H9 (cell line): Measurements from ENCODE around the gene TLR5. TPM values are rescaled to one million over a fixed set of nuclear protein-coding genes. Genes with fewer than 3 reads are reported as not detected.

Experiments used
- DNase-seq: peaks from one replicate; pipeline ENCODE4 v3.0.0-alpha.2; 2017
- H2AFZ ChIP-seq: one replicate; pipeline ENCODE4 v1.6.1; 2013; ENCODE audit warnings: mild to moderate bottlenecking, low read length, control low read depth, moderate library complexity
- H2AK5ac ChIP-seq: 2 replicates; pipeline ENCODE4 v1.6.1; 2013; ENCODE audit warnings: low read length, control low read depth, mixed read lengths; ENCODE audit not compliant: insufficient read length
- H2BK120ac ChIP-seq: one replicate; pipeline ENCODE4 v1.6.1; 2013; ENCODE audit warnings: low read depth, mild to moderate bottlenecking, low read length, control low read depth, inconsistent platforms; ENCODE audit not compliant: poor library complexity, severe bottlenecking
- H2BK12ac ChIP-seq: 2 replicates; pipeline ENCODE4 v1.6.1; 2013; ENCODE audit warnings: low read length, control low read depth, mixed read lengths, low read depth; ENCODE audit not compliant: insufficient read length
- H2BK15ac ChIP-seq: 2 replicates; pipeline ENCODE4 v1.6.1; 2013; ENCODE audit warnings: low read depth, low read length, control low read depth
- H2BK20ac ChIP-seq: one replicate; pipeline ENCODE4 v1.6.1; 2013; ENCODE audit warnings: low read depth, mild to moderate bottlenecking, low read length, control low read depth, inconsistent platforms; ENCODE audit not compliant: poor library complexity, severe bottlenecking
- H2BK5ac ChIP-seq: 2 replicates; pipeline ENCODE4 v1.6.1; 2013; ENCODE audit warnings: low read length, control low read depth, mixed read lengths; ENCODE audit not compliant: insufficient read length
- H3K14ac ChIP-seq: 2 replicates; pipeline ENCODE4 v1.6.1; 2013; ENCODE audit warnings: low read length, control low read depth; ENCODE audit not compliant: insufficient read depth
- H3K18ac ChIP-seq: 2 replicates; pipeline ENCODE4 v1.6.1; 2013; ENCODE audit warnings: low read depth, mild to moderate bottlenecking, mixed read lengths, low read length, control low read depth; ENCODE audit not compliant: insufficient read length
- H3K23ac ChIP-seq: 2 replicates; pipeline ENCODE4 v1.6.1; 2013; ENCODE audit warnings: low read length, control low read depth, mixed read lengths, low read depth; ENCODE audit not compliant: insufficient read length
- H3K23me2 ChIP-seq: 2 replicates; pipeline ENCODE4 v1.6.1; 2013; ENCODE audit warnings: low read depth, mild to moderate bottlenecking, mixed read lengths, low read length, control low read depth; ENCODE audit not compliant: insufficient read length, poor library complexity, severe bottlenecking
- H3K27ac ChIP-seq: 2 replicates; pipeline ENCODE4 v1.5.1; 2013; ENCODE audit warnings: low read length, control low read depth, mixed read lengths, low read depth; ENCODE audit not compliant: insufficient read length
- H3K27me3 ChIP-seq: 2 replicates; pipeline ENCODE4 v1.6.1; 2013; ENCODE audit warnings: low read length, control low read depth, inconsistent platforms; ENCODE audit not compliant: insufficient read depth
- H3K4ac ChIP-seq: 2 replicates; pipeline ENCODE4 v1.6.1; 2013; ENCODE audit warnings: low read depth, mild to moderate bottlenecking, control low read depth, inconsistent platforms, low read length, moderate library complexity
- H3K4me1 ChIP-seq: 2 replicates; pipeline ENCODE4 v1.6.1; 2013; ENCODE audit warnings: low read length, control low read depth, inconsistent platforms; ENCODE audit not compliant: insufficient read depth
- H3K4me2 ChIP-seq: 2 replicates; pipeline ENCODE4 v1.6.1; 2013; ENCODE audit warnings: low read length, control low read depth, mixed read lengths; ENCODE audit not compliant: insufficient read length, insufficient read depth
- H3K56ac ChIP-seq: 2 replicates; pipeline ENCODE4 v1.6.1; 2013; ENCODE audit warnings: low read depth, mild to moderate bottlenecking, mixed read lengths, low read length, control low read depth; ENCODE audit not compliant: insufficient read length
- H3K79me1 ChIP-seq: 2 replicates; pipeline ENCODE4 v1.6.1; 2013; ENCODE audit warnings: low read depth, mild to moderate bottlenecking, moderate library complexity, low read length, control low read depth, inconsistent platforms; ENCODE audit not compliant: insufficient read depth, poor library complexity, severe bottlenecking
- H3K79me2 ChIP-seq: 2 replicates; pipeline ENCODE4 v1.6.1; 2013; ENCODE audit warnings: low read length, control low read depth, inconsistent platforms; ENCODE audit not compliant: insufficient read depth
- H3K9ac ChIP-seq: 2 replicates; pipeline ENCODE4 v1.6.1; 2013; ENCODE audit warnings: low read length, control low read depth, mixed read lengths; ENCODE audit not compliant: insufficient read length; ENCODE audit errors: extremely low read depth
- H3K9me3 ChIP-seq: one replicate; pipeline ENCODE4 v1.6.1; 2013; ENCODE audit warnings: low read depth, low read length, inconsistent platforms; ENCODE audit not compliant: control insufficient read depth
- H3T11ph ChIP-seq: one replicate; pipeline ENCODE4 v1.6.1; 2013; ENCODE audit warnings: mild to moderate bottlenecking, low read length, control low read depth, inconsistent platforms
- H4K20me1 ChIP-seq: one replicate; pipeline ENCODE4 v1.6.1; 2013; ENCODE audit not compliant: control insufficient read depth, insufficient read length, insufficient read depth
- H4K5ac ChIP-seq: 2 replicates; pipeline ENCODE4 v1.6.1; 2013; ENCODE audit warnings: low read depth, mild to moderate bottlenecking, mixed read lengths, low read length, control low read depth; ENCODE audit not compliant: insufficient read length
- H4K8ac ChIP-seq: replicated peaks from 2 replicates; pipeline ENCODE4 v1.6.1; 2013; ENCODE audit warnings: low read length, control low read depth, mixed read lengths, low read depth; ENCODE audit not compliant: insufficient read length
- H4K91ac ChIP-seq: 2 replicates; pipeline ENCODE4 v1.6.1; 2013; ENCODE audit warnings: low read depth, mild to moderate bottlenecking, moderate library complexity, mixed read lengths, low read length, control low read depth; ENCODE audit not compliant: insufficient read length
- H3K27ac Mint-ChIP-seq, 3 experiments: 2 replicates in 2 of 3; 3 replicates in 1 of 3; pipeline ENCODE4 v1.8.0; 2020 to 2021; ENCODE audit warnings: mixed read lengths in 3 of 3, mild to moderate bottlenecking in 1 of 3, moderate library complexity in 1 of 3
- H3K27me3 Mint-ChIP-seq: 2 replicates; pipeline ENCODE4 v1.8.0; 2021; ENCODE audit warnings: low read depth, mild to moderate bottlenecking, moderate library complexity, mixed read lengths
- H3K36me3 Mint-ChIP-seq, 3 experiments: 2 replicates in 2 of 3; 3 replicates in 1 of 3; pipeline ENCODE4 v1.8.0; 2020 to 2021; ENCODE audit warnings: low read depth in 3 of 3, mixed read lengths in 3 of 3; ENCODE audit not compliant: insufficient read depth in 1 of 3
- H3K4me1 Mint-ChIP-seq, 2 experiments: 2 replicates each; pipeline ENCODE4 v1.8.0; 2020; ENCODE audit warnings: mixed read lengths in 2 of 2
- H3K4me3 Mint-ChIP-seq, 2 experiments: 2 replicates in 1 of 2; 3 replicates in 1 of 2; pipeline ENCODE4 v1.8.0; 2020 to 2021; ENCODE audit warnings: mild to moderate bottlenecking in 2 of 2, mixed read lengths in 2 of 2, moderate library complexity in 1 of 2
- H3K9me3 Mint-ChIP-seq, 2 experiments: 2 replicates in 1 of 2; 3 replicates in 1 of 2; pipeline ENCODE4 v1.8.0; 2020; ENCODE audit warnings: mild to moderate bottlenecking in 2 of 2, mixed read lengths in 2 of 2, moderate library complexity in 1 of 2
- CTCF ChIP-seq: fragments of 200-600 bp; sonication (generic); conservative IDR thresholded peaks from 3 replicates; pipeline ENCODE4 v1.8.0; 2021; ENCODE audit warnings: antibody characterized with exemption, mild to moderate bottlenecking
- WGBS: extraction: QIAGEN DNeasy Blood & Tissue Kit; methylation state at CpG from one replicate; pipeline ENCODE4 v1.1.7; 2013; ENCODE audit warnings: missing lambda C conversion rate, low lambda C conversion rate, mixed read lengths; ENCODE audit not compliant: insufficient read length; ENCODE audit errors: extremely low coverage; 5-methylcytosine and 5-hydroxymethylcytosine counted together
- total RNA-seq: library from RNA; stranded (reverse); gene quantifications from 2 replicates; pipeline ENCODE4 v1.2.1, GENCODE V29; 2021

Gene TLR5
- total RNA-seq, 1 experiment from 2014 or later: not detected

DNA sequence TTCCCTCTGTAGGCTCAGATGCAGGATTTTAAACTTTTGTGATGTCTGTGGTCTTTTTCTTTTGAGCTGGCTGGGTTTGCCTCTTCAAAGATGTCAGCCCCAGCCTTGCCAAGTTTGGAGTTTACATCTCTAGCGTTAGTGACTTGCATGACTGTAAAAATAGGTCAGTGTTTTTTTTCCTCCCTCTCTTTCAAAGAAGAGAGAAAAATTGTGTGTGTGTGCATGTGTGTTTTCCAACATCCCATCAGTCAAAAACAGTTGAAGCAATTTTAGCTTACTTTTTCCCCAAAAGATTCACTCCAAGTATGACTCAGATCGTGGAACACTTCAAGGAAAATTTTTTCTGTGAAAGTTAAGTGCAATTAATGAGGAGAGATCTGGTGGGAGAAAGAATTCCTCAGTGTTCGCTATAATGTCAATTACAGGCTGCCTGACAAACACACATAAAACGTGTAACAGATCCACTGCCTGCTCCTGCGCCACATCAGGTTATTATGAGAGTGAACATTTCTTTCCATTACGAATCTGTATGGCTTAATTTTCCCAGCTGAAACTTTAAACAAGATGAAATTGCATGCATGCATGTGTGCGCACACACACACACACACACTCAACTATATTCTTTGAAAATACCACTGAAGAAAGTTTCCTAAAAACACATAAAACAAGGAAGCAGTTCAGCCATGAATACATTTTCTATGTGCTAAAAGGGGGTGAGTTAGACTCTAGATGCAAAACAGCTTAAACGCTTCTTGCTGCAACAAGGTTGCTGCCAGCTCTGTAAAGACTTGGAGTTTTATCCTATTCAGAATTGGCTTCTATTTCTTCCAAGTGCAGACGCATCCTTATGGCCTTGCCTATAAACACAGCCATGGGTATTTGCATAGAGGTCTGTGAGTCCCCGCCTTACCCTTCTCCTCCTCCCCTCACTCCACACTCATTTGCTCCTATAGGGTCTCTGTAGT, 55.5 kb downstream of the TLR5 start:
- Histone ChIP-seq H2AFZ (no peak overlapping the region), H3K4me2 (no peak overlapping the region), H3K9me3 (no peaks in the 10 kb centered on the region), H4K5ac (no peak overlapping the region), H2BK5ac (no peak overlapping the region), H2AK5ac (no peak overlapping the region), H3K79me2 (no peaks in the 10 kb centered on the region), H3K18ac (no peak overlapping the region), H3K23ac (no peak overlapping the region), H3K79me1 (no peaks in the 10 kb centered on the region), H3K14ac (no peak overlapping the region), H2BK20ac (no peak overlapping the region), H2BK12ac (no peak overlapping the region), H3K4me1 (no peaks in the 10 kb centered on the region), H3K23me2 (no peaks in the 10 kb centered on the region), H3T11ph (no peak overlapping the region), H3K27me3 (no peaks in the 10 kb centered on the region), H3K56ac (no peak overlapping the region), H4K91ac (no peak overlapping the region), H2BK15ac (no peak overlapping the region), H3K27ac (no peak overlapping the region), H3K9ac (no peak overlapping the region), H3K4ac (no peak overlapping the region), H2BK120ac (no peak overlapping the region), H4K20me1 (no peaks in the 10 kb centered on the region), H4K8ac (no peak overlapping the region)
- Mint-ChIP-seq H3K36me3 (0 out of 7 replicates have a peak, but pooled peaks cover 0 to 2% (median 0%) of the 10 kb centered on the region in 3 experiments), H3K27ac (no peak overlapping the region), H3K27me3 (peaks cover 7% of the 10 kb centered on the region), H3K4me1 (peaks cover 21 to 29% of the 10 kb centered on the region in 2 experiments), H3K4me3 (no peak overlapping the region), H3K9me3 (no peaks in the 10 kb centered on the region; a peak in 1 of 5 replicates)
- no peak for DNase-seq
- WGBS: no CpG with 5 or more reads among the region's 10 CpGs
- TF ChIP-seq CTCF: no peak
